GM12878 (cell line): Measurements from ENCODE around the gene EGFL8. TPM values are rescaled to one million over a fixed set of nuclear protein-coding genes. Genes with fewer than 3 reads are reported as not detected.

Experiments used
- CHD4 ChIP-seq: fragments of 200-600 bp; sonication (generic); IDR thresholded peaks from 2 replicates; pipeline ENCODE4 v1.6.1; 2016; ENCODE audit warnings: mild to moderate bottlenecking
- CREB1 ChIP-seq: IDR thresholded peaks from 2 replicates; pipeline ENCODE4 v1.6.1; 2012; ENCODE audit warnings: low read depth, mild to moderate bottlenecking, inconsistent platforms
- CTCF ChIP-seq, 3 experiments: IDR thresholded peaks in 2 of 3; conservative IDR thresholded peaks in 1 of 3; 2 replicates each; pipeline ENCODE4 v1.5.1; 2011; ENCODE audit warnings: low read depth in 3 of 3, low read length in 3 of 3, mild to moderate bottlenecking in 3 of 3, control low read depth in 2 of 3, moderate library complexity in 2 of 3, inconsistent platforms in 1 of 3, mixed read lengths in 1 of 3; ENCODE audit not compliant: control insufficient read depth in 2 of 3, insufficient read depth in 1 of 3; ENCODE audit errors: extremely low read depth in 1 of 3
- E2F8 ChIP-seq: fragments of 450-650 bp; IDR thresholded peaks from 2 replicates; pipeline ENCODE4 v1.6.1; 2018; ENCODE audit warnings: mild to moderate bottlenecking, low read depth, moderate library complexity; ENCODE audit not compliant: partially characterized antibody
- FOXM1 ChIP-seq: IDR thresholded peaks from 2 replicates; pipeline ENCODE4 v1.6.1; 2012; ENCODE audit warnings: low read depth, mild to moderate bottlenecking, inconsistent platforms, low read length, moderate library complexity
- HDGF ChIP-seq: fragments of 450-650 bp; IDR thresholded peaks from 2 replicates; pipeline ENCODE4 v1.6.1; 2016; ENCODE audit warnings: antibody characterized with exemption
- IKZF2 ChIP-seq, 2 experiments: fragments of 450-650 bp; IDR thresholded peaks; 2 replicates each; pipeline ENCODE4 v1.6.1; 2017; ENCODE audit warnings: mild to moderate bottlenecking in 2 of 2, moderate library complexity in 2 of 2
- KAT2A ChIP-seq: conservative IDR thresholded peaks from 2 replicates; pipeline ENCODE4 v1.6.1; 2011; ENCODE audit warnings: low read depth, low read length; ENCODE audit not compliant: control insufficient read depth
- MEF2B ChIP-seq: fragments of 450-650 bp; IDR thresholded peaks from 2 replicates; pipeline ENCODE4 v1.6.1; 2018; ENCODE audit warnings: mild to moderate bottlenecking, moderate library complexity; ENCODE audit not compliant: partially characterized antibody, poor library complexity, severe bottlenecking
- NKRF ChIP-seq: fragments of 450-650 bp; conservative IDR thresholded peaks from 2 replicates; pipeline ENCODE4 v1.6.1; 2017; ENCODE audit warnings: mild to moderate bottlenecking, moderate library complexity
- NR2C1 ChIP-seq: fragments of 450-650 bp; IDR thresholded peaks from 2 replicates; pipeline ENCODE4 v1.6.1; 2017; ENCODE audit warnings: antibody characterized with exemption, mild to moderate bottlenecking, moderate library complexity
- NR2C2 ChIP-seq: IDR thresholded peaks from 2 replicates; pipeline ENCODE4 v1.6.1; 2011; ENCODE audit warnings: borderline replicate concordance, low read depth; ENCODE audit not compliant: control insufficient read depth, insufficient read length
- NR2F1 ChIP-seq: fragments of 450-650 bp; conservative IDR thresholded peaks from 2 replicates; pipeline ENCODE4 v1.6.1; 2017; ENCODE audit warnings: mild to moderate bottlenecking
- RUNX3 ChIP-seq: IDR thresholded peaks from 2 replicates; pipeline ENCODE4 v1.6.1; 2012; ENCODE audit warnings: low read length, inconsistent platforms
- SMAD1 ChIP-seq: fragments of 450-650 bp; IDR thresholded peaks from 2 replicates; pipeline ENCODE4 v1.6.1; 2018; ENCODE audit warnings: mild to moderate bottlenecking, low read depth; ENCODE audit not compliant: partially characterized antibody
- STAT3 ChIP-seq: IDR thresholded peaks from 2 replicates; pipeline ENCODE4 v1.6.1; 2011; ENCODE audit warnings: low read depth, low read length, improper control_type of control experiment
- USF1 ChIP-seq: IDR thresholded peaks from 2 replicates; pipeline ENCODE4 v1.6.1; 2011; ENCODE audit warnings: borderline replicate concordance, low read depth, mild to moderate bottlenecking, moderate library complexity, mixed read lengths, low read length; ENCODE audit not compliant: insufficient read depth; ENCODE audit errors: extremely low read length
- ZBTB33 ChIP-seq: fragments of 450-650 bp; IDR thresholded peaks from 2 replicates; pipeline ENCODE4 v1.6.1; 2017; ENCODE audit warnings: mild to moderate bottlenecking
- ZNF384 ChIP-seq: IDR thresholded peaks from 2 replicates; pipeline ENCODE4 v1.6.1; 2012; ENCODE audit warnings: low read depth, mild to moderate bottlenecking, low read length, improper control_type of control experiment, borderline replicate concordance
- polyA plus RNA-seq, 11 experiments: library from polyadenylated mRNA; depleted of rRNA in 4 of 11; unstranded in 6 of 11; stranded (reverse) in 5 of 11; fragments of >200 nt; fragmentation: Nextera tagmentation in 4 of 11; fragmentation: Illumina TruSeq in 1 of 11; extraction: Ambion mirVana in 4 of 11; extraction: Trizol in 1 of 11; gene quantifications; 1 replicate in 1 of 11; 2 replicates in 10 of 11; pipeline versions ENCODE4 v1.2.1 to v1.2.3, GENCODE V29; 2011 to 2016; ENCODE audit warnings: inconsistent platforms in 2 of 11, missing spikeins in 2 of 11, low read depth in 1 of 11
- total RNA-seq, 4 experiments: library from RNA; depleted of rRNA in 3 of 4; stranded (reverse); fragments of >200 nt in 3 of 4; fragmentation: Illumina TruSeq in 1 of 4; extraction: Trizol in 1 of 4; gene quantifications; 2 replicates each; pipeline versions ENCODE4 v1.2.1 to v1.2.3, GENCODE V29; 2013 to 2021

Gene EGFL8
- total and polyA plus RNA-seq, 10 of the 15 experiments (the other 5 are each of a cell fraction or from before 2014, with no cell fraction given) = 0.07 to 3.5 (median 1.4) TPM

- peak; percentile 73 for TF ChIP-seq E2F8
- no peak for TF ChIP-seq NR2C1
- TF ChIP-seq FOXM1 = no peak
- TF ChIP-seq CREB1 = no peak
- peak; percentile 99 for TF ChIP-seq HDGF
- TF ChIP-seq NR2F1 = 0 out of 2 replicates have a peak, but pooled peaks have one; percentile 50
- no peak for TF ChIP-seq USF1
- TF ChIP-seq CTCF (IDR thresholded peaks at IDR 0.05 in 2 of 3, conservative IDR thresholded peaks at IDR 0.05 in 1 of 3; ENCODE audit: control insufficient read depth in 2 of 3, extremely low read depth in 1 of 3, insufficient read depth in 1 of 3, low read depth in 3 of 3, low read length in 3 of 3) = 0 out of 6 replicates have a peak, but pooled peaks of 1 of the 3 experiments have one; percentile 2
- TF ChIP-seq NKRF = 0 out of 2 replicates have a peak, but pooled peaks have one; percentile 30
- no peak for TF ChIP-seq RUNX3
- TF ChIP-seq MEF2B = no peak
- peak; percentile 80 for TF ChIP-seq SMAD1
- TF ChIP-seq IKZF2 (IDR thresholded peaks at IDR 0.05) = peak; percentile 93 to 96
- no peak for TF ChIP-seq NR2C2
- TF ChIP-seq CHD4 = no peak
- TF ChIP-seq STAT3 = no peak
- no peak for TF ChIP-seq ZNF384
- no peak for TF ChIP-seq ZBTB33
- TF ChIP-seq KAT2A = no peak
These were observed 25.9 kb downstream of the EGFL8 start, which contains the start of gene PBX2 (continued) for GRCh38 chr6:32190054-32190851.
